GM12878 (cell line): Measurements from ENCODE around the gene GRIN2D. TPM values are rescaled to one million over a fixed set of nuclear protein-coding genes. Genes with fewer than 3 reads are reported as not detected.

Source experiments
- ATAC-seq: fragments of 200-7000 bp; cut with Tn5 transposase; 3 replicates; pipeline ENCODE4 v1.9.1; 2020; ENCODE audit warnings: mild to moderate bottlenecking, moderate library complexity
- BruUV-seq: library from RNA; stranded (reverse); fragments of 400-500 nt; replicated peaks from 2 replicates; lab custom pipeline; 2021; lab: Mats Ljungman, UMichigan
- CTCF ChIA-PET: fragments of 300-600 bp; sonication (Branson Sonifier 250); formaldehyde crosslinking; extraction: SDS; loops from one replicate; lab custom pipeline; 2021; ENCODE audit warnings: inconsistent platforms; lab: Yijun Ruan, JAX
- POLR2A ChIA-PET: fragments of 350-600 bp; formaldehyde crosslinking; extraction: SDS; loops from one replicate; lab custom pipeline; 2021; ENCODE audit warnings: inconsistent platforms; lab: Charles Lee
- RAD21 ChIA-PET: fragments of 300-600 bp; sonication (Branson Sonifier 250); formaldehyde crosslinking; loops from one replicate; lab custom pipeline; 2023; ENCODE audit warnings: antibody characterized with exemption; ENCODE audit not compliant: unreplicated experiment; lab: Charles Lee
- SMC1A ChIA-PET: fragments of 300-600 bp; sonication (Branson Sonifier 250); formaldehyde crosslinking; loops from one replicate; lab custom pipeline; 2023; ENCODE audit not compliant: unreplicated experiment, uncharacterized antibody; lab: Charles Lee
- DNase-seq: peaks from one replicate; pipeline ENCODE4 v3.0.0-alpha.2; 2011; ENCODE audit warnings: low read depth, low spot score
- FAIRE-seq: peaks from 3 replicates; lab custom pipeline; 2011; peaks lifted over from hg19 to GRCh38; lab: Jason Lieb, UNC
- H2AFZ ChIP-seq: 2 replicates; pipeline ENCODE4 v1.6.0; 2011; ENCODE audit warnings: low read depth, low read length, control low read depth; ENCODE audit not compliant: control insufficient read depth
- H3K27ac ChIP-seq: 2 replicates; pipeline ENCODE4 v1.5.1; 2011; ENCODE audit warnings: control low read depth; ENCODE audit not compliant: control insufficient read depth, insufficient read depth
- H3K27me3 ChIP-seq, 2 experiments: replicated peaks in 1 of 2; 2 replicates each; pipeline versions ENCODE4 v1.6.0 to v1.6.1; 2011; ENCODE audit warnings: low read length in 1 of 2; ENCODE audit not compliant: control insufficient read depth in 2 of 2, insufficient read depth in 2 of 2
- H3K36me3 ChIP-seq, 2 experiments: 2 replicates each; pipeline ENCODE4 v1.5.1; 2011; ENCODE audit warnings: low read length in 1 of 2; ENCODE audit not compliant: control insufficient read depth in 2 of 2, insufficient read depth in 2 of 2
- H3K4me1 ChIP-seq: 2 replicates; pipeline ENCODE4 v1.6.1; 2011; ENCODE audit warnings: mild to moderate bottlenecking, low read length, moderate library complexity, mixed read lengths; ENCODE audit not compliant: control insufficient read depth, insufficient read depth
- H3K4me2 ChIP-seq: 2 replicates; pipeline ENCODE4 v1.6.0; 2011; ENCODE audit warnings: control low read depth; ENCODE audit not compliant: control insufficient read depth, insufficient read depth
- H3K4me3 ChIP-seq: fragments of 200-600 bp; sonication (generic); 2 replicates; pipeline ENCODE4 v1.5.1; 2016
- H3K79me2 ChIP-seq: 2 replicates; pipeline ENCODE4 v1.6.0; 2011; ENCODE audit warnings: low read length; ENCODE audit not compliant: control insufficient read depth, insufficient read depth
- H3K9ac ChIP-seq: 2 replicates; pipeline ENCODE4 v1.8.0; 2011; ENCODE audit warnings: low read length, control low read depth, mixed read lengths; ENCODE audit not compliant: control insufficient read depth, insufficient read depth
- H3K9me3 ChIP-seq: replicated peaks from 3 replicates; pipeline ENCODE4 v1.5.1; 2011; ENCODE audit warnings: mild to moderate bottlenecking, low read length; ENCODE audit not compliant: control insufficient read depth, insufficient read depth
- H4K20me1 ChIP-seq: 2 replicates; pipeline ENCODE4 v1.6.0; 2011; ENCODE audit not compliant: control insufficient read depth, insufficient read depth
- ASH2L ChIP-seq: fragments of 300-600, 200-600 bp; sonication (generic); IDR thresholded peaks from 2 replicates; pipeline ENCODE4 v1.6.1; 2017; ENCODE audit warnings: low read depth, mild to moderate bottlenecking, borderline replicate concordance
- BMI1 ChIP-seq: fragments of 450-650 bp; IDR thresholded peaks from 2 replicates; pipeline ENCODE4 v1.6.1; 2016; ENCODE audit warnings: mild to moderate bottlenecking, moderate library complexity, borderline replicate concordance
- CTCF ChIP-seq, 3 experiments: IDR thresholded peaks in 2 of 3; conservative IDR thresholded peaks in 1 of 3; 2 replicates each; pipeline ENCODE4 v1.5.1; 2011; ENCODE audit warnings: low read depth in 3 of 3, low read length in 3 of 3, mild to moderate bottlenecking in 3 of 3, control low read depth in 2 of 3, moderate library complexity in 2 of 3, inconsistent platforms in 1 of 3, mixed read lengths in 1 of 3; ENCODE audit not compliant: control insufficient read depth in 2 of 3, insufficient read depth in 1 of 3; ENCODE audit errors: extremely low read depth in 1 of 3
- E2F8 ChIP-seq: fragments of 450-650 bp; IDR thresholded peaks from 2 replicates; pipeline ENCODE4 v1.6.1; 2018; ENCODE audit warnings: mild to moderate bottlenecking, low read depth, moderate library complexity; ENCODE audit not compliant: partially characterized antibody
- EZH2 ChIP-seq: IDR thresholded peaks from 2 replicates; pipeline ENCODE4 v1.6.1; 2012; ENCODE audit warnings: low read depth, mild to moderate bottlenecking, control low read depth, inconsistent platforms, low read length, borderline replicate concordance; ENCODE audit not compliant: control insufficient read depth
- MTA3 ChIP-seq: IDR thresholded peaks from 2 replicates; pipeline ENCODE4 v1.6.1; 2012; ENCODE audit warnings: low read length, inconsistent platforms, borderline replicate concordance
- MXI1 ChIP-seq: fragments of 150-350 bp; IDR thresholded peaks from 2 replicates; pipeline ENCODE4 v1.6.1; 2011; ENCODE audit warnings: low read depth, mild to moderate bottlenecking, inconsistent platforms, low read length, improper control_type of control experiment
- NR2C1 ChIP-seq: fragments of 450-650 bp; IDR thresholded peaks from 2 replicates; pipeline ENCODE4 v1.6.1; 2017; ENCODE audit warnings: antibody characterized with exemption, mild to moderate bottlenecking, moderate library complexity
- NR2C2 ChIP-seq: IDR thresholded peaks from 2 replicates; pipeline ENCODE4 v1.6.1; 2011; ENCODE audit warnings: borderline replicate concordance, low read depth; ENCODE audit not compliant: control insufficient read depth, insufficient read length
- PKNOX1 ChIP-seq: fragments of 450-650 bp; IDR thresholded peaks from 2 replicates; pipeline ENCODE4 v1.6.1; 2016; ENCODE audit warnings: mild to moderate bottlenecking
- POLR2A ChIP-seq: IDR thresholded peaks from 2 replicates; pipeline ENCODE4 v1.6.1; 2011; ENCODE audit warnings: low read depth, mild to moderate bottlenecking, low read length
- RCOR1 ChIP-seq: conservative IDR thresholded peaks from 2 replicates; pipeline ENCODE4 v1.6.1; 2012; ENCODE audit warnings: low read depth, low read length, improper control_type of control experiment
- SREBF2 ChIP-seq: IDR thresholded peaks from 2 replicates; pipeline ENCODE4 v1.6.1; 2012; ENCODE audit warnings: mild to moderate bottlenecking, low read length
- ZBTB11 ChIP-seq: fragments of 450-650 bp; formaldehyde crosslinking; IDR thresholded peaks from 2 replicates; pipeline ENCODE4 v1.5.0; 2022; ENCODE audit warnings: mild to moderate bottlenecking, missing genetic modification characterization
- WGBS: methylation state at CpG from one replicate; pipeline ENCODE4 v1.1.6; 2016; ENCODE audit warnings: low lambda C conversion rate; ENCODE audit not compliant: insufficient replicate concordance, insufficient coverage; ENCODE audit errors: missing lambda C conversion rate; 5-methylcytosine and 5-hydroxymethylcytosine counted together
- in situ Hi-C: fragments of 300-500 bp; cut with MboI; formaldehyde crosslinking; loops from 9 replicates; pipeline ENCODE4 v1.14.3; 2018; ENCODE audit warnings: mixed read lengths
- intact Hi-C: fragments of 100-400 bp; cut with micrococcal nuclease; formaldehyde crosslinking; loops from one replicate; pipeline ENCODE4 v1.14.2; 2022; ENCODE audit not compliant: unreplicated experiment
- polyA plus RNA-seq, 11 experiments: library from polyadenylated mRNA; depleted of rRNA in 4 of 11; unstranded in 6 of 11; stranded (reverse) in 5 of 11; fragments of >200 nt; fragmentation: Nextera tagmentation in 4 of 11; fragmentation: Illumina TruSeq in 1 of 11; extraction: Ambion mirVana in 4 of 11; extraction: Trizol in 1 of 11; gene quantifications; 1 replicate in 1 of 11; 2 replicates in 10 of 11; pipeline versions ENCODE4 v1.2.1 to v1.2.3, GENCODE V29; 2011 to 2016; ENCODE audit warnings: inconsistent platforms in 2 of 11, missing spikeins in 2 of 11, low read depth in 1 of 11
- total RNA-seq, 4 experiments: library from RNA; depleted of rRNA in 3 of 4; stranded (reverse); fragments of >200 nt in 3 of 4; fragmentation: Illumina TruSeq in 1 of 4; extraction: Trizol in 1 of 4; gene quantifications; 2 replicates each; pipeline versions ENCODE4 v1.2.1 to v1.2.3, GENCODE V29; 2013 to 2021

GRIN2D gene
- total and polyA plus RNA-seq, 10 of the 15 experiments (the other 5 are each of a cell fraction or from before 2014, with no cell fraction given): 0.03 to 0.38 (median 0.04) TPM; not detected in 3

GRCh38 chr19:48392860-48393558 is 459 bp upstream of the GRIN2D start:
- ChIA-PET SMC1A (no interaction called here), RAD21 (no interaction called here), CTCF (interaction anchor here (1.1 to 1.4 kb wide), 2 partner anchors 9 to 29 kb away, joined by 3 read pairs; partner anchors contain the start of genes SYNGR4 and TMEM143), POLR2A (interaction anchor here (1.3 kb wide), 1 partner anchor 60 kb away, joined by 3 read pairs; no protein-coding TSS in a partner anchor)
- peaks cover 13 to 16% of the 10 kb centered on the region in 2 experiments for H3K27me3 ChIP-seq
- ATAC-seq: no peak
- peaks cover 1 to 7% of the 10 kb centered on the region in 2 experiments; a peak in 3 of 4 replicates for H3K36me3 ChIP-seq
- in situ Hi-C loops: no loop called here
- H3K4me1 ChIP-seq: peaks cover 9% of the 10 kb centered on the region; the same call in 1 of the 2 replicates
- 55% methylated on average over 15 of the region's 15 CpGs for WGBS
- no peaks in the 10 kb centered on the region for H4K20me1 ChIP-seq
- H3K4me3 ChIP-seq: no peak overlapping the region
- no peak for FAIRE-seq
- BruUV-seq: no TSS peak
- no peaks in the 10 kb centered on the region for H3K9me3 ChIP-seq
- H3K79me2 ChIP-seq: peaks cover 19% of the 10 kb centered on the region
- intact Hi-C loops: no loop called here
- DNase-seq: no peak
- no peak overlapping the region for H2AFZ ChIP-seq
- no peak overlapping the region for H3K9ac ChIP-seq
- H3K4me2 ChIP-seq: no peak overlapping the region
- no peak overlapping the region for H3K27ac ChIP-seq
- TF ChIP-seq SREBF2: no peak
- no peak for TF ChIP-seq POLR2A
- TF ChIP-seq MXI1: no peak
- TF ChIP-seq NR2C1: no peak
- no peak for TF ChIP-seq BMI1
- no peak for TF ChIP-seq RCOR1
- TF ChIP-seq ZBTB11 (CRISPR knock-in tag): no peak
- TF ChIP-seq EZH2: no peak
- no peak for TF ChIP-seq ASH2L
- no peak for TF ChIP-seq E2F8
- no peak for TF ChIP-seq PKNOX1
- no peak for TF ChIP-seq MTA3
- no peak for TF ChIP-seq CTCF (IDR thresholded peaks at IDR 0.05 in 2 of 3, conservative IDR thresholded peaks at IDR 0.05 in 1 of 3; ENCODE audit: control insufficient read depth in 2 of 3, extremely low read depth in 1 of 3, insufficient read depth in 1 of 3, low read depth in 3 of 3, low read length in 3 of 3)
- no peak for TF ChIP-seq NR2C2
